GM21526 (cell line): ENCODE measurements around the gene ERC2.

Experiments
- ATAC-seq: cut with Tn5 transposase; IDR thresholded peaks from one replicate; pipeline ENCODE4 v1.9.1; 2021; ENCODE audit warnings: moderate library complexity; ENCODE audit not compliant: unreplicated experiment, low FRiP score

The ERC2 gene

DNA sequence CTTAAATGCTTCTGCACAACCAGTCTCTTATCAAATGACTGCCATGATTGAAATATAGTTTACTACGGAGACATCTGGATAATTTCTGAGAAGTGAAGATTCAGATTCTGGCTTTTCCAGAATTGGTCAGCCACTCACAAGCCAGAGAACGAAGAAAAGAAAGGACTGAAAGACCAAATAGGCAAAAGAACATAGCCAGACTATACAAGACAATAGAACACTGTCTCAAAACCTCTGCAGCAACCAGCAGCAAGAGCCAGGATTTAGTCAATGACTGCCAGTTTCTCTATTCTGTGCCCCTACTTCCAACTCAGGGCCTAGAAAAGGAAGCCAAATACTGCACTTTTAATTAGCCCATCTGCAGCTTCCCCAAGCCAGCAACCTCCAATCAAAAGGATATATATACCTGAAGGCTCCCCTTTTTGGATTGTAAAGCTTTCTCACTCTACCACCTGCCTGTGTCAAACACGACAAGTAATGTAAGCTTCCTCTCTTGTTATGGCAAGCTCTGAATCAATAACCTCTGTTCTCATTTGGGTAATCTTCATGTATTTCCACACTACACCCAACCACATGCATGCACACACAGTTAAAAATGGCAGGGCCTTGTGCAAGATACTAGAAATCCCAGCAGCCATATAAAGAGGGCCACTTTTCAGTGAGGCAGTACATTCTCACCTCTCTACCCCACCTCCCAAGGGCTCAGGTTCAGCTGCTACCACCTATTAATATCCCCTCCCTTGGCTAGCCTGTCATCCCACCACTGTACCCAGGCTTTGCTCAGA, 97.1 kb downstream of the ERC2 start:
- no peak for ATAC-seq

DNA sequence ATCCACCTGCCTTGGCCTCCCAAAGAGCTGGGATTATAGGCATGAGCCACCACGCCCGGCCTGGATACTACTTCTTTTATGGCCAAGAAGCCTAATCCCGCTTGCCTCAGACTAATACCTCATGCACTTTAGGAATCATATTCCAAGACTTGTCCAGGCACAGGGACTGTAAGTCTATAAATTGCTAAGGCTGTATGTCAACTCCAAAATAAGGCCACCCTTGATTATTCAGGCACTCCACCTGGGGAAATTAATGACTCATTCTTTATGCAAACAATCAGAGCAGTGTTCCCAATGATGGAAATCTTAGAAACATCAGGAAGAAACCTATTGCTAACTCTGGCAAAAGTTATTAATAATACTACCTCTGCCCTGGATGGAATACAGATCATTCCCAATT, 98.4 kb downstream of the ERC2 start:
- no peak for ATAC-seq

DNA sequence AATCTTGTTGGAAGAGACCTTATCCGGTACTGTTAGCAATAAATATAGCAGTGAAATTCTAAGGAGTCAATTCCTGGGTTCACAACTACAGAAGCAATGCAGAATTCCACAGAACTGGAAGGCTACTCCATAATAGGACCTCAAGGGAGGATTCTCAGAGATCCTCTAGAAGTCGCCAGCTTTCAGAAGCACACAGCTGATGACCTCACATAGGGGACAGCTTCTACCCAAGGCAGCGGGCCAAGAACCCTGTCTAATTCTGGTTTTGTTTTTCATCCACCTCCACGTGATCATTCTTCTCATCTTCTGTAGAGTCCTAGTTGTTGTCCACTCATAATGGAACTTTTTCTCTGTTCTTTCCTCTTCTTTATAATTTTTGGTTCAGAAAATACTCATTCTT, 99.4 kb downstream of the ERC2 start:
- ATAC-seq, result no peak

DNA sequence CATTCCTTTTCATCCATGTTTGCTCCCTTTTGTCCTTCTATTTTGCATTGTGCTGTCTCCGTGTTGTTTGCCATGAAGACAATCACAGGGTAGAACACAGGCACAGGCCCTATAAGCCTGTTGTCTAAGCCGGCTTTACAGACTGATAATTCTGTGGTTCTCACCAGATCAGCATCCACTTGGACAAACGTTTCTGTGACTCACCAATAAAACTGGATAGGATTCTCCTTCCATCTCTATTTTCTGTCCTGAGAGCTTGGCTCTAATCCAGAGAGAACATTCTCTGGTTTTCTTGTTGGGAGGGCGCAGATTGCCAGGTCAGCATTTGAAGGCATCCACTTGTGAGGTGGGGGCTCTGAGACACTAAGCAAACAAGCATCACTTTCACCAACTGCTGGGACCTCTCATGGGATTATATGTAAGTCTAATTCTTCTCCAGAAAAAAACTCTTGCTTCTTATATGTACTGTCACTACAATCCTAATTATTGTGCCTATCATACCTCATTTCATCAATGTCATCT, 101.6 kb downstream of the ERC2 start:
- no peak for ATAC-seq

DNA sequence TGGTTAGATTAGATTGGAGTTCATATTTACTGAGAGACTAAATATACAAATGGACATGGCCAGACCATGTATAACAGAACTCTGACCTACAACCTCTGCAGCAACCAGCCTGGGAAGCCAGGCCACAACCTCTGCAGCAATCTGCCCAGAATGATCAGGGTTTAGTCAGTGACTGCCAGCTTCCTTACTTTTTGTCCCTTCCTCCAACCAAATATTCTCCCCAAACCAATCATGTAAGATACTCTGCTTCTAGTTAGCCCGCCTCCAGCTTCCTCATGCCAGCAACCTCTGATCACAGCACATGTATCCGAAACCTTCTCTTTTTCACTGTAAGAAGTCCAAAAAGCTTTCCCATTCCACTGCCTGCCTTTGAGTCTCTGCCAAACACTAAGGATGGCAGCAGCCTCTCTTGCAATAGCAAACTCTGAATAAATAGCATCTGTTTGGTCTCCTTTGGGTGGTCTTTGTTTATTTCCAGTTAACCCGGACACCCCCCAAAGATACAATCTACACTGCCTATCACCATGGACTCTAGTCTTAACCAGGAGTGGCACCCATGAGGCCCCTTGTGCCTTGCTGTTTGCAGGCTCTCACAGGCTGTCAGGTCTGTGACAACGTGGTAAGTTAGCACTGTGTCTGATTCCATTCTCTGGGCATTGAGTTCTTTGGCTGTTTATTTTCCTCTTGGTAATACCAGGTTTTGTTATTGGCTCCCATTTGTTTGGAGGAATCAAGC, 102.2 kb downstream of the ERC2 start:
- ATAC-seq, result no peak

DNA sequence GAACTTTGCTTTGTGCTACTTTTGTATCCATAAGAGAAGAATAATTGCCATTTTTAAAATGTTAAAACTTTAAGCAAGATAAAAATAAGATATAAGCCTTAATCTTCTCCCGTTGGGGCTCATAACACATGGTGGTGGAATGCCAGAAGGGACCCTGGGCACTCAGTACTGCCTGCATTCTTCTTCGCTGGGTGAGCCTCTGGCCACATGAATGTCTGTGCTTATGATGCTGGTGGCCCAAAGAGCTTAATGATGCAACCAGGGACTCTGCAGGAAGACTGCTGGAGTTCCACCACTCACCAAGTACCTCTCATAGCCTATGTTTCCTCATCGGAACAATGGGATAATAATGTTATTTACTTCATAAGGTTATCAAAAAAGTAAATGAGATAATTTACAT, 103.6 kb downstream of the ERC2 start:
- no peak for ATAC-seq

DNA sequence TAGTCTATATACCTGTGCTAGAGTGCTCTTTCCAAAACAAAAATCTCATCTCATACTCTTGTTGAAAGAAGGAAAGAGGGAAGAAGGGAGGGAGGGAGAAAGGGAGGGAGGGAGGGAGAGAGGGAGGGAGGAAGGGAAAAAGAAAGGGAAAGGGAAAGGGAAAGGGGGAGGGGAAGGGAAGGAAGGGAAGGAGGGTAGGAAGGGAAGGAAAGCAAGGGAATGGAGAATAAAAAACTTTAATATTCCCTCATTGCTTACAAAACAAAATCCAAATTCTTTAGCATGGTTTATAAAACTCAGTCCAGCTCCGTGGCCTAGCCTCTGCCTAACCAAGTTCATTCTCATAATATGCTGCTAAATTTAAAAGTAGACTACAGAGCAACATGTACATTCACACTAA, 104.5 kb downstream of the ERC2 start:
- ATAC-seq, result no peak

DNA sequence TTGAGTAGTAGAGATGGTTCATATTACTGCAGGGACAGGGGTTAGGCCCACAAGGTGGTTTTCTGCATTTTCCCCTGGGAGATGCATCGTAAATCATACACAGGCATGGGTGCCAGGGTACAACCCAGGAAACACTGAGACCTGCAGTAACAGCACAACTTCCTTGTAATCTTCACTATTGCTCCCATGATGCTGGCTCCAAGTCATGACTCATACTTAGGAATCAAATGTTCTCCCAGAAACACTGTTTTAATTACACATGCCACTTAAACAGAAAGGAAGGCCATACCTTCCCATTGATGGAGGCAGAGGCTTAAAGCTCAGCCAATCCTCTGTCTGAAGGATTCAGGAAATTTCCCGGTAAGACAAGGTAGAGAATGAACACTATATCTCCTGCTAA, 106.5 kb downstream of the ERC2 start:
- ATAC-seq, result no peak

DNA sequence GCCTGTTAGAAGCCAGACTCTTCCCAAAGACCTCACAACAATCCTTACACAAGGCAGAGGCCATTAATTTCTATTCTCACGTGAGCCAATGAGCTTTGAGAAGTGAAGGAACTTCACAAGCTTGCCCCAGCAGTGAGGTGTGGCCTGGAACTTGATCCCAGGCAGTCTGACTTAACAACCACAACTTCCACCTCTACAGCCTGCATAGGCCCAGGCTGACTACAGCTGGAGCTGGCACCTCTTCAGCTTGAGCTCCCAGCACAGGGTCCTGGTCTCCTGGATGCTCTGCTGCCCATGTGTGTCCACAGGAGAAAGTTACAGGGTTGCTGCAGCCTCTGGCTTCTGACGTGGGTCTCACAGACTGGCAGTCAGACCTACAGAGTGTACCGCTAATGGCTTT, 111.0 kb downstream of the ERC2 start:
- ATAC-seq, result no peak

DNA sequence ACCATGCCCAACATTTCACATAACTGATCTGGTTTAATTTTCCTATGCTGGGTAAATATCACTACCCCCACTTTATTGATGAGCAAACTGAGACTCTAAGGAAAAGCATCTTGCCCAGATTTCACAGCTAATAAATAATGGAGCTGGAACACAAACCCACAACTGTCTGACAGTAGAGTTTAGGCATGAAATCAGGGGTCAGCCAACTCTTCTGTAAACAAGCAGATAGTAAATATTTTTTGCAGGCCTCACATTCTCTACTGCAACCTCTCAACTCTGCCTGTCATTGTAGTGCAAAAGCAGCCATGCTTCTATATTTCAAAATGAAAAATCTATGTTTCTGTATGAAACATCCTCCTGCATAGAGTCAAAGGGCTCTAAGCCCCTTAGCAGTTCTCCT, 111.5 kb downstream of the ERC2 start:
- ATAC-seq, result no peak

DNA sequence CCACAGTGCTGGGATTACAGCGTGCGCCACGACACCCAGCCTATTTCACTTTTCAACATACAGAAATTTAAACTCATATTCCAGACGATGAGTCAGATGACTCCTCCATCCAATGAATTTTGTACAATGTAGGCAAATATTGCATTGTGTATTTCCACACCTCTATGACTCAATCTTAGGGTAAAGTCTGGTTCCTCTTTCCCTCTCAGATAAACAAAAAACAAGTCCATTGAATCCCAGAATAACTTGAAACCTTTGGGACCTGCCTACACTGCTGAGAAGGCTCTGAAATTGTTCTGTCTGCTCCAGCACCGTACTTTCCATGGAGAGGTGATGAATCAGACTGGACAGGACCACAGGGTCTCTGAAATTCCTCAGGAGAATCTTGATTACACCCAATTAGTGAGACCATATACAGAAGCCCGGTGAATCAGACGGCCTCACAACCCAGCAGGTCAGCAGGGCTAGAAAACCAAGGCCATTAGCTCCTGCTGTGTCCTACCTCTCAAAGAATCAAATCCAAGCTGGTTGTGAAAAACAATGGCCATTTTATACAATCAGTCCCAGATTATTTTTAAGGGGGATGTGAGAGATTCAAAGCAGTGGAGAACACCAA, 112.6 kb downstream of the ERC2 start:
- ATAC-seq, result no peak

DNA sequence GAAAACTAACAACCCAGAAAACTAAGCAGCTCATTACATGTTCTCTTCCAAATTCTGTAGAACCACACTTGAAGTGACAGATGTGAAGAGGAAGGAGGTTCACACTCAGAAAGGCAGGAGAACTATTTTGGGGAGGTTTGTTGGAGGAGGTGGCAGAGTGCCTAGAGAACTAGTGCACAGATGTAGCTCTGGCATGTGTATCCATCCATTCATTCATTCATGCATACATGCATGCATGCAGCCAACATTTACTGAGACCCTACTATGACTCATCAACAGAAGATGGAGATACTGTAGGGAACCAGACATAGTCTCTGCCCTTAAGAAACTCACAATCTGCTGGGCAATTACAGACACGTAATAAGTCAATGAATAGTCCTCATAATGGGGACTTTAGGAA, 116.7 kb downstream of the ERC2 start:
- ATAC-seq, result no peak

DNA sequence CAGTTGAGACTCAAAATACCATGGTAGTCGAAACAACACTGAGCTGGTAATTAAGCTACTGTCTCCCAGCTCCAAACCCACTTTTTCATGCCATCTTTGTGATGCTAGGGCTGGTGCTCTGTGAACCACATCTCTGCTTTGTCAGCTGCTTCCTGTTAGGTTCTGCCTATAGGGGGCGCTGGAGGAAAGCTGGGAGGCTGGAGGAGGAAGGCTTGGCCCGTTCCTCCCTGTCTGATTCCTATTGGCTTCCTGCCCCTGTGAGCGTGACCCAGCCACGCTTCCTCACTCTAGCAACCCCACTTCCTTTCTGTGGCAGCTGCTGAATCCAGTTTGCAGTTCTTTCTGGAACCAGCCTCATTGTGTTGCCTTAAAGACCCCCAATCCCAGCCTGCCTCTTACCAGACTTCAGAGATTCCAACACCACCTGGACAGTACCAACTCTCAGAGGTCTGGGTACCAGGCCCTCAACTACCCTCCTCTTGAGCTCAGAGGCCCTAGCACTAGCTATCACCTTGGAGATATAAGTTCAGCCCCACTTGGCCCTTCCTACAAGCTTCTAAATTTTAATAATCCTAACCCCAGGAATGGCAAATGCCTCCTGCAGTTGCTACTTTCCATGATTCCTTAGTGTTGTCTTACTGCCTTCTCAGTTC, 120.9 kb downstream of the ERC2 start:
- ATAC-seq, result no peak

DNA sequence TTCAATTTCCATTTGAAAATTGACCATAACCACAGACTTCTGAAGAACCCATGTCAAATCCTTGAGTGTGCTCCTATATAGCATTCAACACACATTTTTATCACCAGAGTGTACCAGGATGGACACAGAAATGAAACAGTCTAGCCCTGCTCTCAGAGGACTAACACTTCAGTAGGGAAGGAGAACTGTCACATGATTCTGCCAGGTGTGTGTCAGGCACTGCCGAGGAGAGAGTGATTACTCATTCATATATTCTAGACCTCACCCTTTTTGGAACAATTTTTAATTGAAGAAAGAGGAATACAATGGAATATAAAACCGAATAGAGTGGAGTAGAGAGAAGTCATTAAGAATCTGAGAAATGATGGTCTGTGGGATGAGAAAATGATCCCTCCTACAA, 125.8 kb downstream of the ERC2 start:
- ATAC-seq, result no peak

DNA sequence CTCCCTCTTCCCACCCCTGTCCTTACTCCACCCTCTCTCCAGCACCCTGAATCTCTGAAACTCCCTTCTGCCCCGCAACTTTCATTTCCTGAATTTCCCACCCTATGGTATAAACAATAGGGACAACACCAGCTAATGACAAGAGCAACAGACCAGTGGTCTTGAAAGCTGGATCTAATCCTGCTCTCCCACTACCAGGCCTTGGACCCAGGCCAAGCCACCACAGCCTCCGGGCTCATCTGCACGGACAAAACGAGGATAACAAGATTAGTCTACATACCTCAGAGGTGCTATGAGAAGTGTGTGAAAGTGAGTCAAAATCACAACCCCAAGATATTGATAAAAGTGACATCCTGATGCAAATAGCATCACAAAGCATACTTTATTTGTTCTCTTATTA, 128.6 kb downstream of the ERC2 start:
- no peak for ATAC-seq

DNA sequence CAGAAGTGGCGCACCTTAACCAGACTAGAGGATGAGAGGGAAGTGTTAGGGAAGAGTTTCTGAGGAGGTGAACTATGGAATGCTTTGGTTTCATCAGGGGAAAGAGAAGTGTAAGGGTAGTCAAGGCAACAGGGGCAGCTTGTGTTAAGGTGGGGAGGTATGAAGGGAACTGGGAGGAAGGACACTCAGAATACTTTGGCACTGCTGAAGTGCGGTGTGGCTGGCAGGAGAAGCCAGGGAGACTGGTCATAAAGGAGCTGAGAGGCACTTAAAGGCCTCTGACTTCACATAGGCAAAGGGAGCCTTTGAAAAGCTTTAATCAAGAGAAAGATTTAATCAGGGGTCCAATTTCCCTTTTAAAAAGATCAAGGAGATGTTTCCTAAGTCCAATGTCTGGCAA, 129.0 kb downstream of the ERC2 start:
- no peak for ATAC-seq

DNA sequence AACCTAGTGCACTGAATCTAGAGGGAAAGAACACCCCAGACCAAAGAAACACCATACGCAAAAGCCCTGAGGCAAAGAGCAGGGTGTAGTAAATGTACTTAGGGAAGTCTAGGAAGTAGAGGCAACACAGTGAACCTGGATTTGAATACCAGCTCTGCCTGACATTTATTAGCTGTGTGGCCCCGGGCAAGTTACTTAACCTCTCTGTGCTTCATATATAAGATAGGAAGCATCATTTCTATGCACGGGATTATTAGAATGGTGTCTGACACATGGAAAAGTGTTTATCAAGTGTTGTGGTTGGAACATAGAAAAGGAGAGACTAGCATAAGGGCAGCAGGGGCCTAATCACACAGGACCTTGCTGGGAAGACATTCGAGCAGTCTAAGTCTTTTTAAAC, 132.2 kb downstream of the ERC2 start:
- no peak for ATAC-seq

DNA sequence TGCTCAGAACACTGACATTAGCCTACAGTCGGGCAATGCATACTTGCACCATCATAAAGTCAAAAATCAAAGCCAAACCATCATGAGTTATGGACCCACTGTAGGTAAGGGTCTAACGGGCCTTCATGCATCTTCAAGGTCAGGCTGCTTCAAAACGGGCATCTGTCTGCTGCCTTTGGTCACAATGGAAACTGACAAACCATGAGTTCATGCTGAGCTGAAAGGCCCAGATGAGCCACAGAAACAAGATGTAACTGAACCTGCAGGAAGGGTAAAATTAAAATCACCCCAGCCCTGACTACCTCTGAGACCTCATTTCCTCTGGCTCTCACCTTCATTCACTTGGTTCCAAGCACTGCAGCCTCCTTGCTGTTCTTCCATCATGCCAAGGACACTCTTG, 143.8 kb downstream of the ERC2 start:
- ATAC-seq, result no peak

DNA sequence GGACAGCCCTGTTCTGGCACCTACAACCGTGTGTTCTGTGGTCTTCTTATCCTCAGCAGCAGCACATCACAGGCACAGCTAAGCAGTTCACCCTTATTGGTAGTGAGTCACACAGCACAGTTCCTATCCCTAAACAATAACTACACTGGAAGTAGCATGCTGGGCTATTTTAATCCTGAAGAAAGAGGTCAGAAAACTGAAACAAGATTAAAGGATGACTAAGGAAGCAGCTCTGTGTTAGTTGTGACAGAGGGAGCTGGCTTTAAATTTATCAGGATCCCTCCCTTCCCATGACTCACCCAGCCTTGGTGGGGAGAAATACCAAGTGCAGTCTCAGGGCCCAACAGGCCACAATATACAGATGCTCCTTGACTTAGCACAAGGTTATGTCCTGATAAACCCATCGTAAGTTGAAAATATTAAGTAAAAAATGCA, 144.3 kb downstream of the ERC2 start:
- ATAC-seq, result no peak

DNA sequence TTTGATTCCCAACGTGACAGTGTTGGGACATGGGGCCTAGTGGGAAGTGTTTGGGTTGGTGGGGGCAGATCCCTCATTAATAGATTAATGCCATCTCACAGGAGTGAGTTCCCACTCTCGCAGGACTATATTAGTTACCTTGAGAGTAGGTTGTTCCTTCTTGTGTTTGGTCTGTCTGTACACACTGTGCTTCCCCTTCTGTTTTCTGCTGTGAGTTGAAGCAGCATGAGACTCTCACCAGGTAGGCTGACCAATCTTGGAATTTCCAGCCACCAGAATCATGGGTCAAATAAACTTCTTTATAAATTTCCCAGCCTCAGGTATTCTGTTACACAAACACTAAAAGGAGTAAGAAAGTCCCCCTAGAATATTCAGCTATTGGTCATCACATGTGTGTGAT, 145.4 kb downstream of the ERC2 start:
- no peak for ATAC-seq

DNA sequence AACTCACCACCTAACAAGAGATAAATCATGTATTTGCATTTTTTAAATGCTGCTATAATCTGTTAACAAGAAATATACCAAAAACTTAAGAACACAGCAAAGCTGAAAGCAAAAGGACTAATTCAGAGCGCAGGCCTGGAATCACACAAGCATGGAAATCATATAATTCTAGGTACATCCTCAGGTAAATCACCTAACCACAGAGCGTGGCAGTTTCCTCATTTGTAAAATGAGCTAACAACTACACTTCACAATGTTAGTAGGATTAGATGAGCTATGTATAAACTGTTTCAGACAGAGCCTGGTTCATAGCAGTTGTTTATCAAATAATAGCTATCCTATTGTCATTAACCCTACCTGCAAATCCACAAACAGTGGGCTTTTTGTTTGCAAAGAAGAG, 146.4 kb downstream of the ERC2 start:
- ATAC-seq, result no peak
